Spleen (tissue), 11 donors: Measurements from ENCODE around the gene DLX6. TPM values are rescaled to one million over a fixed set of nuclear protein-coding genes. Genes with fewer than 3 reads are reported as not detected.

Experiments
- DNase-seq: peaks from one replicate; pipeline ENCODE4 v3.0.0-alpha.2; 2020
- H3K27ac ChIP-seq, 8 donors: fragments of 200-600 bp; sonication (generic) in 7 of 8; 1 replicate in 4 of 8; 2 replicates in 4 of 8; pipeline versions ENCODE4 v1.5.0 to v1.8.0; 2016 to 2021; ENCODE audit warnings: inconsistent platforms in 4 of 8, mild to moderate bottlenecking in 4 of 8, moderate library complexity in 1 of 8
- H3K27me3 ChIP-seq, 7 donors: fragments of 200-600 bp; sonication (generic) in 6 of 7; replicated peaks in 1 of 7; 1 replicate in 4 of 7; 2 replicates in 3 of 7; pipeline versions ENCODE4 v1.5.0 to v1.8.0; 2016 to 2021; ENCODE audit warnings: inconsistent platforms in 3 of 7, mild to moderate bottlenecking in 1 of 7
- H3K36me3 ChIP-seq, 6 donors: fragments of 200-600 bp; sonication (generic) in 5 of 6; 1 replicate in 4 of 6; 2 replicates in 2 of 6; pipeline versions ENCODE4 v1.5.0 to v1.8.0; 2016 to 2021; ENCODE audit warnings: inconsistent platforms in 2 of 6
- H3K4me1 ChIP-seq, 6 donors: fragments of 200-600 bp; sonication (generic) in 5 of 6; 1 replicate in 3 of 6; 2 replicates in 3 of 6; pipeline versions ENCODE4 v1.5.0 to v1.8.0; 2016 to 2021; ENCODE audit warnings: inconsistent platforms in 3 of 6
- H3K4me3 ChIP-seq, 8 donors: fragments of 200-600 bp; sonication (generic) in 7 of 8; 1 replicate in 4 of 8; 2 replicates in 4 of 8; pipeline versions ENCODE4 v1.5.0 to v1.8.0; 2016 to 2021; ENCODE audit warnings: inconsistent platforms in 4 of 8, mild to moderate bottlenecking in 4 of 8, moderate library complexity in 2 of 8
- H3K9me3 ChIP-seq, 8 donors: fragments of 200-600 bp; sonication (generic) in 7 of 8; 1 replicate in 4 of 8; 2 replicates in 4 of 8; pipeline versions ENCODE4 v1.5.0 to v1.8.0; 2016 to 2021; ENCODE audit warnings: inconsistent platforms in 4 of 8
- CTCF ChIP-seq, 11 experiments: fragments of 200-600 bp in 7 of 11; fragments of 450-650 bp in 4 of 11; sonication (generic) in 4 of 11; IDR thresholded peaks in 8 of 11; conservative IDR thresholded peaks in 3 of 11; 1 replicate in 7 of 11; 2 replicates in 4 of 11; pipeline versions ENCODE4 v1.4.0 to v1.8.0; 2016 to 2021; ENCODE audit warnings: antibody characterized with exemption in 11 of 11, inconsistent platforms in 4 of 11, mild to moderate bottlenecking in 1 of 11
- POLR2A ChIP-seq, 3 donors: fragments of 450-650 bp; IDR thresholded peaks; one replicate each; pipeline ENCODE4 v1.5.1; 2017; ENCODE audit warnings: antibody characterized with exemption in 3 of 3, mild to moderate bottlenecking in 1 of 3
- POLR2AphosphoS5 ChIP-seq, 3 donors: sonication (generic); formaldehyde crosslinking; IDR thresholded peaks; one replicate each; pipeline ENCODE4 v1.5.1; 2017; ENCODE audit warnings: antibody characterized with exemption in 3 of 3
- WGBS, 5 donors: extraction: QIAGEN DNeasy Blood & Tissue Kit in 3 of 5; methylation state at CpG; one replicate each; pipeline versions ENCODE4 v1.1.5 to v1.1.7; 2013 to 2018; 5-methylcytosine and 5-hydroxymethylcytosine counted together
- intact Hi-C: fragments of 100-400 bp; cut with DNase I; formaldehyde crosslinking; loops from one replicate; pipeline ENCODE4 v1.15.0; 2023; ENCODE audit warnings: low total_unique reads
- polyA plus RNA-seq, 3 donors: library from polyadenylated mRNA; stranded (reverse); fragments of 200-250 nt; gene quantifications; one replicate each; pipeline ENCODE4 v1.2.1, GENCODE V29; 2013
- total RNA-seq, 7 donors: library from RNA; depleted of rRNA in 3 of 7; stranded (reverse); fragments of >200 nt in 3 of 7; fragmentation: NEBNext Ultra II Directional in 4 of 7; extraction: Animal tissue kit (Norgen Biotek cat#: 25700) in 4 of 7; gene quantifications; one replicate each; pipeline versions ENCODE4 v1.1.0 to v1.2.1, GENCODE V29; 2016 to 2021
- donor health status: healthy with polysubstance abuse.
- donor health status: DM: no; HTN: no; CAD: no; lungs with moderate emphysema.
- donor health status: DM: no; HTN: no; CAD: no.
- donor health status: Bipolar disorder and iron deficiency.
- donor health status: healthy.
- donor health status: DM: no; HTN: no; CAD: no.
- donor health status: DM: yes; HTN: yes; CAD: no.

Gene DLX6
- total and polyA plus RNA-seq, 10 donors = not detected

GRCh38 chr7:96995406-96996110 lies 9.8 kb upstream of the DLX6 start:
- H3K27me3 ChIP-seq = peaks cover 16 to 100% (median 94%) of the 10 kb centered on the region in 7 donors
- TF ChIP-seq POLR2AphosphoS5 (IDR thresholded peaks at IDR 0.05) (no peak), CTCF (IDR thresholded peaks at IDR 0.05 in 8 of 11, conservative IDR thresholded peaks at IDR 0.05 in 3 of 11) (no peak), POLR2A (IDR thresholded peaks at IDR 0.05) (no peak)
- H3K4me1 ChIP-seq = peaks cover 0 to 12% (median 3%) of the 10 kb centered on the region in 6 donors
- H3K36me3 ChIP-seq = no peaks in the 10 kb centered on the region
- peaks cover 0 to 14% (median 0%) of the 10 kb centered on the region in 8 donors for H3K9me3 ChIP-seq
- H3K4me3 ChIP-seq = no peak overlapping the region
- intact Hi-C loops = no loop called here
- DNase-seq = no peak
- 6 to 15% (median 10%) methylated on average over 6 of the region's 6 CpGs for WGBS, 5 donors
- no peak overlapping the region for H3K27ac ChIP-seq

- no peak for DNase-seq
- TF ChIP-seq POLR2AphosphoS5 (IDR thresholded peaks at IDR 0.05) = no peak
- no peak for TF ChIP-seq POLR2A (IDR thresholded peaks at IDR 0.05)
- no peak for TF ChIP-seq CTCF (IDR thresholded peaks at IDR 0.05 in 8 of 11, conservative IDR thresholded peaks at IDR 0.05 in 3 of 11)
- Histone ChIP-seq H3K27ac (no peak overlapping the region), H3K4me1 (peaks cover 0 to 12% (median 3%) of the 10 kb centered on the region in 6 donors), H3K4me3 (no peak overlapping the region), H3K36me3 (no peaks in the 10 kb centered on the region), H3K27me3 (peaks cover 16 to 100% (median 94%) of the 10 kb centered on the region in 7 donors), H3K9me3 (peaks cover 0 to 14% (median 0%) of the 10 kb centered on the region in 8 donors)
- intact Hi-C loops = no loop called here
- 3 to 8% (median 6%) methylated on average over 32 of the region's 32 CpGs for WGBS, 5 donors
Measured at GRCh38 chr7:96996111-96996957, 9.0 kb upstream of the DLX6 start.

GRCh38 chr7:96996958-96997511 lies 8.3 kb upstream of the DLX6 start:
- H3K27ac ChIP-seq = no peak overlapping the region
- H3K36me3 ChIP-seq = no peaks in the 10 kb centered on the region
- no peak for TF ChIP-seq POLR2A (IDR thresholded peaks at IDR 0.05)
- TF ChIP-seq CTCF (IDR thresholded peaks at IDR 0.05 in 8 of 11, conservative IDR thresholded peaks at IDR 0.05 in 3 of 11) = no peak
- TF ChIP-seq POLR2AphosphoS5 (IDR thresholded peaks at IDR 0.05) = no peak
- WGBS, 5 donors = 9 to 14% (median 11%) methylated on average over 13 to 14 of the region's 14 CpGs
- DNase-seq = no peak
- H3K27me3 ChIP-seq = peaks cover 16 to 100% (median 97%) of the 10 kb centered on the region in 7 donors
- peaks cover 0 to 14% (median 0%) of the 10 kb centered on the region in 8 donors for H3K9me3 ChIP-seq
- H3K4me1 ChIP-seq = peaks cover 0 to 10% (median 3%) of the 10 kb centered on the region in 6 donors
- H3K4me3 ChIP-seq = no peak overlapping the region
- intact Hi-C loops = no loop called here
